ENCODE data around the gene KIAA0825.
"Not testable (repeated sequence)": the region's sequence is repeated elsewhere in the genome, so short reads cannot be mapped to it uniquely, and the experiment has no call there.

The KIAA0825 gene

GRCh38 chr5:94361161-94361560 is 257.2 kb downstream of the KIAA0825 start:
- DNase-seq: no peak

- no peak for DNase-seq
Observed at GRCh38 chr5:94360382-94361130, 257.8 kb downstream of the KIAA0825 start.

GRCh38 chr5:94359880-94360279 is 258.5 kb downstream of the KIAA0825 start:
- no peak for DNase-seq

GRCh38 chr5:94355811-94356210 is 262.6 kb downstream of the KIAA0825 start:
- DNase-seq: no peak

DNA sequence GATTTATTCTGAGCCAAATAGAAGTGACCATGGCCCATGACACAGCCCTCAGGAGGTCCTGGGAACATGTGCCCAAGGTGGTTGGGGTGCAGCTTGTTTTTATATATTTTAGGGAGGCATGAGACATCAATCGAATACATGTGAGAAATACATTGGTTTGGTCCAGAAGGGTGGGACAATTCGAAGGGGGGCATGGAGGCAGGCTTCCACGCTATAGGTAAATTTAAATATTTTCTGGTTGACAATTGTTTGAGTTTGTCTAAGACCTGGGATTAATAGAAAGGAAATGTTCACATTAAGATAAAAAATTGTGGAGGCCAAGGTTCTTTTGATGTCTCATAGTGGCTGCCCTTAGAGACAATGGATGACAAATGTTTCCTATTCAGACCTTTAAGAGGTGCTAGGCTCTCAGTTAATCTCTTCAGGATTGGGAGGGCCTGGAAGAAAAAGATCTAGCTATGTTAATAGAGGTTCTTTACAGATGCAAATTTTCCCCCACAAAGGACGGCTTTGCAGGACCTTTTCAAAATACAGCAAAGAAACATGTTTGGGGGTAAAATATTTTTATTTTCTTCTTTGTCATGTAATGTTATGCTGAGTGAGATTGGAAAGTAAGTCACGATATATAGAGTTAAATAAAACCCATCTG is 263.4 kb downstream of the KIAA0825 start:
- DNase-seq: not testable (repeated sequence)

- no peak for DNase-seq
Observed at GRCh38 chr5:94353605-94354004, 264.8 kb downstream of the KIAA0825 start.

- no peak for DNase-seq
Observed at GRCh38 chr5:94347130-94347529, 271.3 kb downstream of the KIAA0825 start.

- DNase-seq: no peak
Observed at GRCh38 chr5:94345257-94345656, 273.1 kb downstream of the KIAA0825 start.

GRCh38 chr5:94337617-94338016 is 280.8 kb downstream of the KIAA0825 start:
- DNase-seq: no peak

DNA sequence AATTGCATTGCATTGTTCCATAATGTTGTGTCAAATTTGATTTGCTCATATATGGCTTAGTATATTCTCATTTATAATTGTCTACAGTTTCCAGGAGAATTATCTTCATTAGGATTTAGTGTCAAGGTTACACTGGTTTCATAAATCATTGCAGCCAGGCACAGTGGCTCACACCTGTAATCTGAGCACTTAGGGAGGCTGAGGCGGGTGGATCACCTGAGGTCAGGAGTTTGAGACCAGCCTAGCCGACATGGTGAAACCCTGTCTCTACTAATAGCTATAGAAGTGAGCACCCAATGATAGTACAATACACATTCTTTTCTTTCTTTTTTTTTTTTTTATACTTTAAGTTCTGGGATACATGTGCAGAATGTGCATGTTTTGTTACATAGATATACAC is 282.5 kb downstream of the KIAA0825 start:
- DNase-seq: no peak

DNA sequence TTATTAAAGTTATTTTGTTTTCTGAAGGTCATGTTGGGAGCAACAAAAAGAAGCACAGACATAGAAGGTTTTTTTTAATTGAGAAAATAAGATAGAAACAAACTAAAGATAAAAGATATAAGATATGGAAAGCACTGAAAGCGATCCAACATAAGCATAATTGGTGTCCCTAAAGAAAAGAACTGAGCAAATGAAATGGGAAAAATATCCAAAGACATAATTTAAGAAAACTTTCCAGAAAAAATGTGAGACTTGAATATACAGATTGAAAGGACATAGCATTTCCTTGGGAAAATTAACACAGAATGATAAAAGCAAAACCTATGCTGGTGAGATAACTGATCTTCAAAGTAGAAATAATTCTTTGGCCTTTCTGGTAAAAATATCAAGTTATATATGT is 289.3 kb downstream of the KIAA0825 start:
- no peak for DNase-seq

- DNase-seq: no peak
Observed at GRCh38 chr5:94326586-94326985, 291.8 kb downstream of the KIAA0825 start.

DNA sequence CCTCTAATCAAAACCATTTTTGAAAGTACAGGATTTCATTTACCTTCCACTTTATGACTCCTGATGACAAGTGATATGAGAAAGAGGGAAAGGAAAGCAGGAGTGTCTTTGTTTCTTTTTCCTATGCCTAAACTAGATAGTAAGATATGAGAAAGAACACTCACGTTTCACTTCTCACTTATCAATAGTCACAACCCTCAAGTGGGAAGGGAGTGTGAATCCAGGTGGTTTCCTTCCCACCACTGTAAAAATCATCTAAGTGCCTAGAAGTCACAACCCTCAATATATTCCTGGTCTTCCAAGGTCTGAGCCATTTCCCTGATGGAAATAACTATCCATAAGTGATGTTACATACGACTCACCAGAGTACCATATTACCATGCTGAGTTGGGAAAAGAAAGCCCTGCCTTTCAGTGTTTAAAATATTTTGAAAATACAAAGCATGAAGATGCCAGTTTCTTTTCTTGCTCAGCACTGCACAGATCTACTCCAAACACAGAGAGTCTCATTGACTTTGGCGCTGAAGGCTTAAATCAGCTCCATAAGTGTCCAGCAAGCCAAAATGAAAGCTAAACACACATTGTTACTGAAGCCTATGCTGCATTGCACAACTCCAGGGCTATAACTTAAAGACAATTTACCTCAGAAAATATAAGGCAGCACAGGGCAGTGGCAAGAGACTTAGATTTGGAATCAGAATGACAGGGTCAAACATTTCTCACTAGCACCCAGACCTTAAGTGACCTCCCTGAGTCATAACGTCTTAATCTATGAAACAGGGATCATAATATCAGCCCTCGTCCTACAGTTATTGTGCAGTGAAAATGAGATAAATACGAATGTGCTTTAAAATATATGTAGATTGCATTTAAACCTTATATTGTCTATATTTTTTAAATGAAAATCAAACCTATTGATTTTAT is 301.2 kb downstream of the KIAA0825 start:
- DNase-seq: no peak

GRCh38 chr5:94314460-94315131 is 303.8 kb downstream of the KIAA0825 start:
- no peak for DNase-seq

- no peak for DNase-seq
Observed at GRCh38 chr5:94313696-94314095, 304.7 kb downstream of the KIAA0825 start.

DNA sequence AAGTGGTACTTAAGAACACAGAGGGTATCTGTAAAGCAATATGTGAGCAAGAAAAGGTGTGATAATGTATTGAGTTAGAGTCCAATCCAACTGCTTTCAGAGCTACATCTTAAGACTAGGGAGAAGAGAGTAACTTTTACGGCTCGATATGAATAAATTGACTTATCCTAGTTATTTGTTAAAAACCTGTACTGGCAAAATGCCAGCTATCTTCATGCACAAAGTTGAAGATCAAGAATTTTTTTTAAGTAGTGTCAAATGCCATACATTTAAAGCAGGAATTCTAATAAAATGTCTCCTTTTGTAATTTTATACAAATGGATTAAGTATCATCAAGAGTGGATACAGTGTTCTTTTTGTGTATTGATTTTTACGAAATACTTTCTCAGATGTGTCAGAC is 305.2 kb downstream of the KIAA0825 start:
- no peak for DNase-seq

GRCh38 chr5:94312298-94312697 is 306.1 kb downstream of the KIAA0825 start:
- DNase-seq: no peak

DNA sequence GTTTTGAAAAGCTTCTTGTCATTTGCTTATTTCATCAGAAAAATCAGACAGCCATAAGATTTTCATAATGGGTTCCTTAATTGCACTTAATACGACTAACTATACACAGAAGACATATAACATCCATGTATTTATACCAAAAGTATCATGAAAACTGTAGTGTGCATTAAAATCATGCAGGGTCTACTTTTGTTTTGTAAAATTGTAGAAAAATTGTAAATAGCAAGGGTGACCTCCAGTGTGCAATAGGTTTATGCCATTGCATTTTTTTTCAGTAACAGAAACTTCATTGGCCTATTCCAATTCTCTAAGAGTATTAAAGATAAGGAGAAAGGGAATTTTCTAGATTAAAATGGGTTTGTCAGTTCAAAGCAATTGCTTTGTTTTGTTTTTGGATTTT is 307.6 kb downstream of the KIAA0825 start:
- no peak for DNase-seq

GRCh38 chr5:94309141-94309540 is 309.3 kb downstream of the KIAA0825 start:
- no peak for DNase-seq

DNA sequence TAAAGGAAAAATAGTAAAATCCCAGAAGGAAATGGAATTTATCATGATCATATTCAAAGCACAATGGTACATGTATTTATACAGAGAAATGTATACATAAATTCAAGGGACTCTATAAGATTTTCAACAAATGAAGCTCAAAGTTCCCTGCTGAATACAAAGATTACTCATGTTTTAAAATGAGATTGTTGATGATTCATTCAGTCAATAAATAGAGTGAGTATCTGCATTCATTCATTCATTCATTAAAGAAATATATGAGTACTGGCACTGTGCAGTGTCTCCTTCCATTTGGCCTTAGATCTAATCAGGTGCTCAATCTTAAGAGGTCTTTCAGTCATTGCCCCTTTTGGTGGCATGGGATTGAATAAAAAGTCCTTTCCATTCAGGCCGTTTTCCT is 310.0 kb downstream of the KIAA0825 start:
- DNase-seq: no peak

DNA sequence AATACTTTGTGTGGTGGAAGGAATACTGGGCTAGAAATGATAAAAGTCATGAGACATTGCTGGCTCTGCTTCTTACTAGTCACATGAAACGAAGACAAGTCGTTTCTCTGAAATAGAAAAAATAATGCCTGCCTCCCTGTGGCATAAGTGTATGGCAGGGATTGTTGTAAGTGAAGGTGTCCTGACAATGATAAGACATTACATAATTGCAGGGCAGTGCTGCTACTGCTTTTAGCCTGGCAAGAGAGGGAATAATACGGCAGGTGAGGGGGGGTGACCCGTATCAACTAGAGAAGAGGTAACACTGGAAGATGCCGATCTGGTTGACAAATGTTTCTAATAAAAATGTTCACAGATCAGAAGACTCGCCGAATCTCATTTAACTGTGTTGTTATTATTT is 314.3 kb downstream of the KIAA0825 start:
- DNase-seq: no peak

DNA sequence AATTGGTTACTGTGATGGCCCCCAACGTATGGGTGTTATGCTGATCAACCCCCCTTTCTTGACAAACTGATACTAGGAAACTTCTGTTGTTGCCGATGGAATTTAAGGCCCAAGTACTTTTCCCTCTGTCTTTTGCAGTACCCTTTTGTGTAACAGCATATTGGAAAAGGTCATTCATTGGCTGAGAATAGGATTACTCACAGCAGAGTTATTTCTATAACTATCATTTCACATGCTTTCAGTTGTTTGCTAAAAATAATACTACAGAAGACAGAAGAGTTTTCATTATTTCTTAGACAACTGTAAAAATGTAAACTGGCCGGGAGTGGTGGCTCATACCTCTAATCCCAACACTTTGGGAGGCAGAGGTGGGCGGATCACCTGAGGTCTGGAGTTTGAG is 329.5 kb downstream of the KIAA0825 start:
- DNase-seq: no peak

- DNase-seq: no peak
Observed at GRCh38 chr5:94285984-94286383, 332.4 kb downstream of the KIAA0825 start.
